NCI-H2081 (cell line): ENCODE data around the gene TGFA.

Experiments
- DNase-seq, 2 experiments: peaks; one replicate each; lab custom pipeline; 2025; lab: John Stamatoyannopoulos, UW

The TGFA gene

DNA sequence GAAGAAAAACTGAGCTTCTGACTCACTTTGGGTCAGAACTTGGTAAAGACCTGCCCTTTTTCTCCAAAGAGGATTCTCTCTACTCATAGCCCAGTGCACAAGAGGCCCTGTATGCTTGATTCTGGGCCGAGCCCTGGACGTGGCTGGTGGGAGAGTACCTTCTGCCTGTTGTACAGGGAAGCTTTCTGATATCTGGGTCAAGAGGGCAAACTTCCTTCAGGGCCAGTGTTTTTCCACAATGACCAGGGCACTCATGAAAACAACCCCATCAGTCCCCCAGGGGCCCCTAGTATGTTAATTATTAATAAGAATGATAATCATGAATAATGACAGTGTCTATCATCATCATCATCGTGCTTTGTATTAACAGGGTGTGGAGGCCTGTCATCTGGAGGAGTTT is 90.0 kb downstream of the TGFA start:
- DNase-seq, result no peak

DNA sequence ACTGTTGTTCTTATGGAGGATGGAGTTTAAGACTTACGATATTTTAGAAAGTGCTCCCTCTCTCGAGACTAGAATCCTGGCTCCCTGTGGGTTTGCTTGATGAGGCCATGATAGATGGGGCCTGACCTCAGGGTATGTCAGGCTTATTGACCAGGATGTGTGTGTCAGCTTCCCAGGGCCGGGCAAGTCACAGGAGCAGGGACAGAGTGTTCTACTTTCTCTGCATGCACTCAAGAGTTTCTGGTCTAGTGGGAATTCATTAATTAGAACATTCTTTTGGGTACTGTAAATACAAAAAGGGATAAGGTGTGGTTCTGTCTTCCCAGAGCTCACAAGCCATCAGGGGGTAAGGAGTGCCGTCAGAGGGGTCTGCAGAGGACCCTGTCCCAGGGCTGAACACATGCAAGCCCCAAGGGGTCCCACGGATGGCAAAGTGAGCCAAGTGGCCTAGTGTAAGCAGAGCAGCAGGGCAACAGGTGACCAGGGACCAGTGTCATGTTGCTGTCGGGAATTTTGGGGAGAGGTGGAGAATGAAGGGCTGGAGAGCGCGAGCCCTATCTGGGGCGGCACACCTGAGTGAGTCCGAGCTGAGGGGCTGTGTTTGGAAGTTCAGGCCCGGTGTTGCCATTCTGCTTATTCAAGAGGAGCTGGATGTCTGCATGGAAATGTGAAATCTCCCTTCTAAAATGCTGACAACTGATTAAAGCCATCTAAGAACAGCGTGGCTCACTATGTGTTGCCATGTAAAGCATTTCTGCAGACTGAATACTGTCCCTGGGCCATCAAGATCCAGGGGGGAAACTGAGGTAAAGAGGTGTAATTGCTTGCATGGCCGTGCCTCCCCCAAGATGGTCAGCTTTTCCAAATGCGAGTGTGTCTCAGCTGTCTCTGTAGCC is 91.4 kb downstream of the TGFA start:
- no peak for DNase-seq

DNA sequence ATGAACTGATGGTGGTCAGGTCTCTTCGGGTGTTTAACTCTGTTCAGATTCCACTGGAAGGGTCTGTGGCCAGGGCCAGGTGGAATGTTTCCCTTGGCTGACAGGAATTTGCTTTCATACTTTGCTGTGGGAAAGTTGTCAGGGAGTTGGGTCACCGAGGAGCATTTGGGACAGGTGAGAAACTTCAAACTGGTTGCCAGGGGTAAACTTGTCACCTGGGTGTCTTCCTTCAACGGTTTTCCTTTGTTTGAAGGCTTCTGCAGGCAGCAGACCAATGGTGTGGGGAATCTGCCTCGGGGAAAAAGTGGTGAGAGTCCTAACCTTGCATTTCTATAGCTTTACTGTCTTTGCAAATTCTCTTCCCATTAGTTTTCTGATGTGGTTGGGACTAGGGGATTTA is 92.2 kb downstream of the TGFA start:
- no peak for DNase-seq

DNA sequence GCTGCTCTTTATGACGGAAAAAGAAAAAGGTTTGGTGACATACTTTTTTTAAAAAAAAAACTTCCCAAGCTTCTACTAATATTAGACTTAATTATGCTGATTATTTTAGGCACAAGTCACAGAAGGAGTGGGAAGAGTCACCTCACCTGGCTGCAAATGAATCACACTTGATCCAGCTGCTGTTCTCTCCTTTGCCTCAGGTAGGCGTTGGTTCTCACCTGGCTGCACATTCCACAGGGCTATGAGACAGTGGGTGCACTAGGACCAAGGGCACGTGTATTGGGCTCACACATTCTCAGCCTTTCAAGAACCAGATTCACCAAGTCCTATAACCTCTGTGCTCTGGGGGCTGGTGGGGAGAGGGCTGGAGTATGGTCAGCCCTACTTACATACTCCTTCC is 93.3 kb downstream of the TGFA start:
- no peak for DNase-seq

DNA sequence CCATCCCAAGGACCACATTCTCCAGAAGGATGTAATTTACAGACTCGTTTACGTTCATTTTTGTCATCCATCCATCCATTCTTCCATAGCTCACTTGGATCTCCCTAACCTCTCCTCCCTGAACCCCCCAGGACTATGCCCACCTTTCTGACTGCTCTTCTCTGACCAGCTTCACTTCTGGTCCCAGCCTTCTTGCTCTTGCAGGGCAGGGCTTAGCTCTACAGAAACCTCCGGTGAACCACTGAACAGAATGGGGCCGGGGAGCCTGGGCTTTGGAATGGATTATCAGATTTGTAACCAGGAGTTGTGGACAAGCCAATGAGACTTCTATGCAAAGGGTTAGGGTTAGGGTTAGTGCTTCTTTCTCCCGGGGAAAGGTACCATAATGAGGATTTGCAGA is 95.0 kb downstream of the TGFA start:
- no peak for DNase-seq

DNA sequence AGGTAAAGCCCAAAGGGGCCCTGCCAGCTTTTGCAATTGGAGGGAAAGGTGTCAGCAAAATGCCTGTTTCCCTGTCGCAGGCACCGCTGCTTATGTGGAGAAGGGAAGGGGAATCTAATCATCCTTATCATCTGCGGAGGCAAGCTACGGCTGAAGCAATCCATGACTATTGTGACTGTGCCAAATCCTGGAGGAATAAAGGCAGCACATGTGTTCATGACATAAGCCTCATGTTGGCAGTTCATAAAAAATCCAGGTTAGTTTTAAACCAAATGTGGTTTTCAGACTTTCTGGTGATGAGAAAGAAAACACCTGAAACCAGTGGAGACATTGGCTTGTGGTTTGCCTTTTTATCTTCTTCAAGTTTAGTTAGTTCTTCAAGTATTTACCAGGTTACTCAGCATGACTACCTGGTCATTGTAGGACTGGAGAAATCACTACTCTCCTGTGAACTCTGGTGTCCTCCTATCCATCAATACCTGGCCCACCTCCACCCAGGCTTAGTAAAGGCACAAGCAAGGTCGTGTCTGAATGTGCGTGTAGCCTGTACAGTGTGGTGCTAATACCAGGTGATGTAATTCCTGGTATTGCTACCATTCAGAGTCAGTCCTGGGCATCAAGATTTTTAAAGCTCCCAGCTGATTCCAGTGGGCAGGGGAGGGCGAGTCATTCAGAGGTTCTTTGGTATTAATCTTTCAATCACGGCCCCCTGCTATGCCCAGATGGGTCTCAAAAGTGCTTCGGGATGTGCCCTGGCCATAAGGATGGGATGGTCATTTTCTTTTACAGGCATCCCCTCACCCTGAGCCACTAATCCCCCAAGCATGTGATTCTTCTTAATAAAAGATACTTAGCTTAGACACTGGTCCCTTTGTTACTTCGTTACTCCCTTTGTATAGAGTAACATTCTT is 96.8 kb downstream of the TGFA start:
- DNase-seq, result no peak

DNA sequence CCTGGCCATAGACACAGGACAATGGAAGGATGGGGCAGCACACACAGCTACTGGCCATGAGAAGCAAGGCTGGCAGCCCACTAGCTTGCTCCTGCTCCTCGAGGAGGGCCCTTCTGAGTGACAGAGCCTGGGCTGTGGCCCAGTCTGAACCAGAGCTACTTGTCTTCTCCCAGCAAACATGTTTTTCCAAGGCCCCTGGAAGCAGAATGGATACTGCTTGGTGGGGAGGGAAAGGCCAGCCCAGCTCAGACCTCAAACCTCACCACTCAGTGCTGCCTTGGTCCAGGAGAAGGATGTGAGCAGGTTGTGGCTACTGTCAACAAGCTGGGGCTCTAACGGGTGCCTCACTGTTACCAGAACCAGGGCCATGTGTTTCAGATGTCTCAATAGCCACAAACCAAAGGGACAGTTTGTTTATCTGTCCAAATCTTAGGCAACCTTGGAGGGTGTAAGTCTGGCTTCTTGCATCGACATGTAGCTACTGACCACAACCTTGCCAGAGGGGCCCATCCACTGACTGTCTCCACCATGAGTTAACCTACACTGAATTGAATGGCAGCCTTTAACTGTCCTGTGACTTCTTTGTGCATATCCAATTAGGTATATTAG is 98.6 kb downstream of the TGFA start:
- no peak for DNase-seq

DNA sequence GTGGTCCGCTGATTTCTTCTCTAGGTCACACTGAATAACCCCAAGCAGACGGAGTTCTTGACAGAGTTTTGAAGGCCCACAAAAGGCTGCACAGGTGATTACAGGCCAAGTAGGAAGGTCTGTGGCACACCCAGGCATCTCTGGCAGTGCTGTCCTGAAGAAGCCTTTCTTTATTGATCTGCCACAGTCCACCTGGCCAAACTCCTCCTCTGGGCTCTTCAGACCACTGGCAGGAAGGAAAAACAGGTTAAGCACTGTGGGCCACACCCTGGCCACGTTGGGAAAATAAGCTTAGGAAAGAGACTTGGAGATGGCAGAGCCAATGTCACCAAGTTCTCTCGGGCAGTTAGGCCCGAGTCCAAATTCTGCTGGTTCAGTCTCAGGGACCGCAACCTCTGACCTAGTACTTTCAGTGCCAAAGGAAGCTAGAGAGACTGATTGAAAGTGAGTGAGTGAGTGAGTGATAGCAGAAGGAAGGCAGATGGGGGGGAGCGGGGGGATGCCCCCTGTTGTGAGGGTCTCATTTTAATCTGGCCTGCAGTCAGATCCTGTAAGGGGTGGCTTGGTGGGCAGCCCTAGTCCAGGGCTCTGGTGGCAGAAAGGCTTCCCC is 102.9 kb downstream of the TGFA start:
- DNase-seq, result no peak

DNA sequence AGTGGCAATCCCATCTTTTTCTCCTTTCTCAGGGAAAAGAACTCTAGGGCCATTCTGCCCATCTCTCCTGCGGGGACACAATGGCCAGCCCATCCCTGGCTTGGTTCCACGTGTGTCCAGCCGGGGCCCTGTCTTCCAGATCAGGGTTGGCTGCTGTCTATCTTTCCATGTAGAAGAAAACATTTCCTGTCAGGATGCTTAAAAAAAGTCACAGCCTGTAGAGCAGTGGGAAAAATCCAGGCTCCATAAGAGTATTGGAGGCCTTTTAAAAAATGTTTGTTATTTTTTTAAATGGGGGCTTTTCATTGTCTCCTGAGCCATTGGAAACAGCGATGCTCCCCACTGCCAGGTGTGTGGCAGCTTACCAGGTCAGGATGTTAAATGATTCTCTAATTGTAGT is 105.6 kb downstream of the TGFA start:
- DNase-seq, result no peak

DNA sequence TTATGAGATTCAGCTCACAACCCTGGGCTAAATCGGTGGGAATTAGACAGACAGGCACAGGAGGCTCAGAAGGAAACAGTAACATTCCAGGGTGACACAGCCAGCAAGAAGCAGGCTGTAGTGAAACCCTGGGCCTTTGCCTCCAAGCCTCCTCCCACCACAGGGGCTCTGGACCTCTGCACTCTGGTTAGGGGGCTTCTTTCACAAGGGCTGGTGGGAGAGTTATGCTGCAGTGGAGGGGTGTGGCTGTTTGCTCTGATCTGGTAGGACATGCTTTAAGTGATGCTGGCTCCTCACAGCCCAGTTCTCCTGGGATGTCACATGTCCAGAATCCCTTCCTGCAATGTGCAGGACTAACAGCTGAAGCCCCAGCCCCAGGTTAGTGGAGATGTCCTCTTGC is 109.9 kb downstream of the TGFA start:
- no peak for DNase-seq

DNA sequence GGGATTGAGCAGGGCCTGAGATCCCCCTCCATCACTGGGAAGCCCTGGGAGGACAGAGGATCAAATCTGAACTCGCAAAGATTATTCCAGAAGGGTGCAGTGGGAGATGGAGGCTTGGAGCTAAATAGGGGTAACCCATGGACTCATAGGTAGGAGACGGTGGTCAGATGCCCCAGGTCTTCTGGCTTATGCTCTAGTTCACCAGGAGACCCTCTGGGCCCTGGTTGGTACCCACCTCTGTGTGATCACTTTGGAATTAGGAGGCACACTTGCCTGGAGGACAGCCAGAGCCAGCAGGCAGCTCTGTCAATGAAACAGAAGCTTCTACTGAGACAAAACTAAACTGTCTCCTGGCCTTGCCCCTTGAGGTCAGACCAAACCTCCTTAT is 110.6 kb downstream of the TGFA start:
- DNase-seq, result no peak

DNA sequence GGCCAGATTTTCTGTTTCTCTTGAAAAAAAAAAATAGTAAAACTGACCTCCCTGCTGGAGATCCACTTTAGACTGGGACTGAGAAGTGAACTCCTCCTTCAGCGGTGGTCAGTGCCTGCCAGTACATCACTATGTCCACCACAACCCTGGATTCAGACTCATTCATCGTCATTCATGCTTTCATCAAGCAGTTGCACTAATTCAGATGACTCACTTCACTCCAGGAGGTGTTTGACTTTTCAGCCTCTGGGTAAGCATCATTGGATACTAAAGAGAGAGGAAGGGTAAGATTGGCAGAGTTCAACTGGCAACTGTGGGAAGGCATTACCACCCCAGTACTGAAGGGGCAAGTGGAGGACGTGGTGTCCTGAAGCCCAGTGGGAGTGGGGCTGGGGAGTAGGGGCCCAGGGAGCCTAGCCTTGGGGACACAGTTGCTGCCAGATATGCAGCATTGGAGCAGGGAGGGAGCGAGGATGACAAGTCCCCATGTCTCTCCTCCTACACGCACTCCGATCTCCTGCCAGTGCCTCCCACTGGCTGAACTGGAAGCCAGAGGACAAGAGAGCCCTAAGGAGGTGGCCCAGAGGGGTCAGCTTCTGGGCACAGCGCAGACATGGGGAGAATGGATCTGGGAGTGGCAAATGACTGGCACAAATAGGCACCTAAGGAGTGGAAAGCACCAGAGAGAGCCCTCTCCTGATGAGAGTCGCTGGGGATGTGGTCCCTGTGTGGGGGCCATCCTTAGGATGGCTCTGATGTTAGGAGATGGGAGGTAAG is 111.1 kb downstream of the TGFA start:
- no peak for DNase-seq

DNA sequence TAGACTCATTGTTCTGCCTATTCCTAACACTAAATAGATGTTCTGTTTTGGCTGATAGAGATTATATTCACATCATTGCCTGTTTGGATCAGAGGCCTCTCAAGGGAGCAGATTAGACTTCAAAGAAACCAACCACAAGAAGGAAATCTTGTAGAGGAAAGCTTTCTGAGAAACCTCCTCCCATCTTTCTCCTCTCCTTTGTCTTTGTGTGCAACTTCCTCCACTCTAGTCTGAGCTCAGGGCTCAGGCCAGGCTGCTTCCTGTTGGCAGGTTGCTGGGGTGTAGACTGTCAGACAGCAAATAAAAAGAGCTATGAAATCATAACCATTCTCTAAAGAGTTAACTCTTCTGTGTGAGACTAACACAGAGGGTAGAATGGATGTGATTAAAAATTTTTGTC is 113.0 kb downstream of the TGFA start:
- DNase-seq, result no peak

DNA sequence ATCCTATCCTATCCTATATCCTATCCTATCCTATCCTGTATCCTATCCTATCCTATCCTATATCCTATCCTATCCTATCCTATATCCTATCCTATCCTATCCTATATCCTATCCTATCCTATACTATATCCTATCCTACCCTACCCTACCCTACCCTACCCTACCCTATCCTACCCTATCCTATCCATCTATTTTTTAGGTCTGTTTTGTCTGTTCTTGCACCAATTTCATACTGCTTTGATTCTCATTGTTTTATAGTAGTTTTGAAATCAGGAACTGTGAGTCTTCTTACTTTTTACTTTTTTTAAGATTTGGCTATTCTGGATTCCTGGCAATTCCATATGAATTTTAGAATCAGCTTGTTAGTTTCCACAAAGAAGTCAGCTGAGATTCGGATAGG is 118.5 kb downstream of the TGFA start:
- DNase-seq, result no peak

DNA sequence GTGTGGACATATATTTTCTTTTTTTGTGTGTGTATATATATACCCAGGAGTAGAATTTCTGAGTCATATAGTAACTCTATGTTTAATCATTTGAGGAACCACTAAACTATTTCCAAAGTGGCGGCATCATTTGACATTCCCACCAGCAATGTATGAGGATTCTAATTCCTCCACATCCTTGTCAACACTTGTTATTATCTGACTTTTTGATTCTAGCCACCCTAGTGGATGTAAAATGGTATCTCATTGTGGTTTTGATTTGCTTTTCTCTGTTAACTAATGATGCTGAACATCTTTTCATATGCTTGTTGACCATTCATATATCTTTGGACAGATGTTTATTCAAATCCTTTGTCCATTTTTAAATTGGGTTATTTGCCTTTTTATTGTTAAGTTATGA is 120.3 kb downstream of the TGFA start:
- DNase-seq, result no peak

DNA sequence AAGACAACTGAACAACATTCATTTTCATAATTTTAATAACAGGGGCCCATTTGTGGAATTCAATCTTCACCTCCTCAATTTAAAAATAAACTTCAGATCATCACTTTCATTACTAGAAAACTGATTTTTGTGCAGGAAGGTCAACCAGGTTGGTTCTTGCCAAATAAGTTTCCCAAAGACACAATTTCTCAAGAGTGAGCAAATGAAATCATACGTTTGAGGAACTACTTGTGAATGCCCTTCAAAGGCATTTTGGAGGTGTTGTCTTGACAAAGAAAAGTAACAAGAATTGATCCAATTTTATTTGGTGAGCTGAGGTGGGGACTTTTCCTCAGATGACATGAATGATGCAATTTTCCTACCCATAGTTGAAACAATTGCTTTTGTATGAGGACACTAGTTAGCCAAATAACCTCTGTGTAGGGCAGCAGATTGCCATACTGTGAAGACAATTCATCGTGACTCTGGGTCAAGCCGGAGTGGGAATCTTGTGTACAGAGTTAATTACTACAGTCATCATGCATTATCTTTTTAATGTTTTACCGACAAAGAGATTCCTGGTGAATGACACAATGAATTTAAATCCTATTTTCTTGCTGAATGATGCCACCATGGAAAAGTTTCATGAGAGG is 121.8 kb downstream of the TGFA start:
- no peak for DNase-seq

DNA sequence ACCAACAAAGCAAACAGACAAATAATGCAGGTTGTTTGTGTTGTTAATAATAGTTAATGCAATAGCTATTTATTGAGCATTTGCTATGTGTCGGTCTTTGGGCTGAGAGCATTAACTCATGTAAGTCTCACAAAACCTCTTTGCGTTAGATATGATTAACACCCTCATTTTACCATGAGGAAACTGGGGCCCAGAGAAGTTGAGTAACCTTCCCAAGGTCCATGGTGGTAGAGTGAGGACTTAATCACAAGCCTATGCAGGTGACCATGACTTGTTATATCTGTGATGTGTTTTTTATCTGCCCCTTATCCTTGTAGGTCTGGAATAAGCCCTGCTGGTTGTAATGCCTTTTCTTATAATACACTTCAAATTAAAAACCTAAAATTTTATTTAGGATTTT is 127.3 kb downstream of the TGFA start:
- no peak for DNase-seq

DNA sequence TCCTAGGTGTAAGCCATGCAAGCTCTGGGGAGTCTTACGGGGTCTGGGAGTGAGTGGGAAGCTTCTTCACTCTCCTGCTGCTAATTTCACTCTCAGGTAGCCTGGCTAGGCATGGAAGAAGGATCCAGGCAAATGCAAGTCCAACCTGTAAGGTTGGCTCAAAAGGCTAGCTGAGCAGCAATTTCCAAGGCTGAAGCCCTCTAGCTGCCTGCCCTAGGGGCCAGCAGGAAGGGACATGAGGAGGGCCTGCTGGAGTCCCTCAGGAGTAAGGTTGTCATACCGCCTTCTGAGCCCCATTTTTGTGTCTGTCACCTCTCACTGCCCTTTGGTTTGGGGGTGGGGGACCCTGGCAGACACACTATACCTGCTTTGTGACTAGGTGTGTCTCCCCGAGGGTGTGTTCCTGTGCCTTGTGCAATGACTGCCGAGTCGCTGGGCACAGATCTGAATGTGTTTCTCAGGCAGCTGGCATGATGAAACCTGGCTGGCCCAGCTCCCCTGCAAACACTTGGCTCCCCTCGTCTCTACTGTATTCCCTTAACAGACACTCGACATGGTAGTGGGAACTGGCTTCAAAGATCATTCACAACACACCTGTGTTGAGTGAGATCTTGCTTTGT is 127.8 kb downstream of the TGFA start:
- no peak for DNase-seq

DNA sequence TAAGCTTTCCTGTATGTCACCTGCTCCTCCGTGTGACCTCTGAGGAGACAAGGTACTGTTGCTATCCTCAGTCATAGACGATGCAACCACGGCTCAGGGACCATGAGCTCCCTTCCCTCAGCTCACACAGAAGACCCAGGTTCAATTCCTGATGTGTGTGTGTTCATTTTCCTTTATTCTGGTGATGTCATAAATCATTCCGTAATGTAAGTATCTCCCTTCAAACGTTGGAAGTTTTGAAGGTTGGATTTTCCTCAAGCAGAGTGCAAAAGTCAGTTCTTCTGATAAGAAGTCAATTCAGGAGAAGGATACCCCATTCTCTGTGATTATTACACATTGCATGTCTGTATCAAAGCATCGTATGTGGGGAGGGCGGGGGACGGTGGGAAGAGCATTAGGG is 132.9 kb downstream of the TGFA start:
- no peak for DNase-seq

DNA sequence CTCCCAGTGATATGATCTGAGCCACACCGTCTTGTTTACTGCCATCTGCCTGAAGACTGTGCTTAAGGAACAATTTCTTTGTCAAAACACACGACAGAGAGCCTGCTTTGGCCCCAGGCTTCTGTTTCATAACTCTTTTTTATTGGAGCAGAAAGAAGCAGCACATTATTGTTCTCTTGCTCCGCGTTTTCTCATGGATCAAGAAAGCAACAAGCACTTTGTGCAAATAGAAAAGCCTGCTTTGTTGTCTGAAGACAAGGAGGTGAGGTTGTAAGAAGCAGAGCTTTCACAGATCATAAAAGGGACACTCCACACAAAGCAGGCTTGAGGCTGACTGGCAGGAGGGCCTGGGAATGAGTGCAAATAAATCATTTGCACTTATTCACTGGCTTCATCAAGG is 133.5 kb downstream of the TGFA start:
- no peak for DNase-seq

DNA sequence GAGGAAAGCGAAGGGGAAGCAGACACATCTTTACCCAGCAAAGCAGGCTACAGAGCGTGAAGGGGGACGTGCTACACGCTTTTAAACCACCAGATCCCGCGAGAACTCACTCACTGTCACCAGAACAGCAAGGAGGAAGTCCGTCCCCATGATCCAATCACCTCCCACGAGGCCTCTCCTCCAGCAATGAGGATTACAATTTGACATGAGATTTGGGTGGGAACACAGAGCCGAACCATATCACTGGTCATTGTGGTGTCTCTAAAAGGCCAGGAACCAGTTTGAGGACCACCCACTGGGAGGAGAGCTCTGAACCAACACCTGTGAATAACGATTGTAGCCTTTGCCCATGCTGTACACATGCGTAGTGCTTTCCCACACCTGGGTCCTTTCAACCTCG is 135.1 kb downstream of the TGFA start:
- DNase-seq, result no peak
